HepG2 (cell line): ENCODE results near the gene KCTD19. TPM values are rescaled to one million over a fixed set of nuclear protein-coding genes. Genes with fewer than 3 reads are reported as not detected.

Experiments used
- BRD4 ChIP-seq: sonication (generic); formaldehyde crosslinking; IDR thresholded peaks from 2 replicates; pipeline ENCODE4 v1.4.0; 2020; ENCODE audit warnings: missing genetic modification reagents
- CBX5 ChIP-seq: sonication (generic); formaldehyde crosslinking; IDR thresholded peaks from 2 replicates; pipeline ENCODE4 v1.4.0; 2020; ENCODE audit warnings: missing genetic modification reagents, borderline replicate concordance
- DNMT3B ChIP-seq: conservative IDR thresholded peaks from 2 replicates; pipeline ENCODE4 v1.6.1; 2016; ENCODE audit warnings: missing biosample characterization, control low read depth
- FLYWCH1 ChIP-seq: sonication (generic); formaldehyde crosslinking; IDR thresholded peaks from 2 replicates; pipeline ENCODE4 v1.8.1; 2023; ENCODE audit warnings: mild to moderate bottlenecking, missing genetic modification reagents
- GATAD1 ChIP-seq: IDR thresholded peaks from 2 replicates; pipeline ENCODE4 v1.6.1; 2016; ENCODE audit warnings: missing genetic modification reagents, missing compliant biosample characterization
- IRF1 ChIP-seq: sonication (generic); formaldehyde crosslinking; IDR thresholded peaks from 2 replicates; pipeline ENCODE4 v1.4.0; 2020; ENCODE audit warnings: low read depth, mild to moderate bottlenecking, missing genetic modification reagents
- MAZ ChIP-seq, 2 experiments: sonication (generic) in 1 of 2; formaldehyde crosslinking in 1 of 2; IDR thresholded peaks; 2 replicates each; pipeline versions ENCODE4 v1.5.0 to v1.6.1; 2012 to 2020; ENCODE audit warnings: low read depth in 2 of 2, mild to moderate bottlenecking in 2 of 2, borderline replicate concordance in 1 of 2, improper control_type of control experiment in 1 of 2, low read length in 1 of 2, missing genetic modification reagents in 1 of 2, moderate library complexity in 1 of 2
- MLLT10 ChIP-seq: sonication (generic); formaldehyde crosslinking; IDR thresholded peaks from 2 replicates; pipeline ENCODE4 v1.4.0; 2020; ENCODE audit warnings: missing genetic modification reagents
- REL ChIP-seq: sonication (generic); formaldehyde crosslinking; conservative IDR thresholded peaks from 2 replicates; pipeline ENCODE4 v1.8.0; 2022; ENCODE audit warnings: mild to moderate bottlenecking, missing genetic modification reagents, moderate library complexity
- SIX1 ChIP-seq: sonication (generic); formaldehyde crosslinking; IDR thresholded peaks from 2 replicates; pipeline ENCODE4 v1.4.0; 2020; ENCODE audit warnings: missing genetic modification reagents, borderline replicate concordance
- TFDP2 ChIP-seq: sonication (generic); formaldehyde crosslinking; IDR thresholded peaks from 2 replicates; pipeline ENCODE4 v1.4.0; 2020; ENCODE audit warnings: missing genetic modification reagents
- ZNF101 ChIP-seq: sonication (generic); formaldehyde crosslinking; IDR thresholded peaks from 2 replicates; pipeline ENCODE4 v1.4.0; 2020; ENCODE audit warnings: mild to moderate bottlenecking, low read depth, missing genetic modification reagents, borderline replicate concordance
- ZNF281 ChIP-seq: sonication (generic); formaldehyde crosslinking; IDR thresholded peaks from 2 replicates; pipeline ENCODE4 v1.4.0; 2020; ENCODE audit warnings: missing genetic modification reagents, borderline replicate concordance
- ZNF432 ChIP-seq: sonication (generic); formaldehyde crosslinking; IDR thresholded peaks from 2 replicates; pipeline ENCODE4 v1.5.0; 2020; ENCODE audit warnings: missing genetic modification reagents, mild to moderate bottlenecking, borderline replicate concordance
- ZNF503 ChIP-seq: sonication (generic); formaldehyde crosslinking; IDR thresholded peaks from 2 replicates; pipeline ENCODE4 v1.4.0; 2020; ENCODE audit warnings: missing genetic modification reagents
- ZNF615 ChIP-seq: sonication (generic); formaldehyde crosslinking; IDR thresholded peaks from 2 replicates; pipeline ENCODE4 v1.5.0; 2020; ENCODE audit warnings: mild to moderate bottlenecking, missing genetic modification reagents, borderline replicate concordance
- ZNF781 ChIP-seq: sonication (generic); formaldehyde crosslinking; IDR thresholded peaks from 2 replicates; pipeline ENCODE4 v1.5.1; 2020; ENCODE audit warnings: borderline replicate concordance, mild to moderate bottlenecking, missing genetic modification reagents; ENCODE audit errors: not compliant biosample characterization
- ZNF788 ChIP-seq: sonication (generic); formaldehyde crosslinking; IDR thresholded peaks from 2 replicates; pipeline ENCODE4 v1.5.0; 2020; ENCODE audit warnings: mild to moderate bottlenecking, missing genetic modification reagents, borderline replicate concordance
- polyA plus RNA-seq, 8 experiments: library from polyadenylated mRNA; depleted of rRNA in 3 of 8; stranded (reverse) in 7 of 8; unstranded in 1 of 8; fragments of >200 nt; fragmentation: Illumina TruSeq in 4 of 8; extraction: Trizol in 4 of 8; gene quantifications; 2 replicates each; pipeline versions ENCODE4 v1.2.1 to v1.2.3, GENCODE V29; 2011 to 2016; ENCODE audit warnings: low read depth in 4 of 8, missing spikeins in 1 of 8, mixed read lengths in 1 of 8; ENCODE audit not compliant: insufficient read depth in 1 of 8
- total RNA-seq, 5 experiments: library from RNA; depleted of rRNA; stranded (reverse); fragments of >200 nt; fragmentation: Illumina TruSeq; extraction: Trizol; gene quantifications; 2 replicates each; pipeline ENCODE4 v1.2.3, GENCODE V29; 2016; ENCODE audit warnings: low read depth in 1 of 5
- TF ChIP-seq, protein P1 (sequence below): sonication (generic); formaldehyde crosslinking; IDR thresholded peaks from 2 replicates; pipeline ENCODE4 v1.8.0; 2022; ENCODE audit warnings: missing genetic modification reagents, low read depth, mild to moderate bottlenecking, borderline replicate concordance

Gene KCTD19
- total and polyA plus RNA-seq, 2 of the 13 experiments (the other 11 are each of a cell fraction or from before 2014, with no cell fraction given): not detected

DNA sequence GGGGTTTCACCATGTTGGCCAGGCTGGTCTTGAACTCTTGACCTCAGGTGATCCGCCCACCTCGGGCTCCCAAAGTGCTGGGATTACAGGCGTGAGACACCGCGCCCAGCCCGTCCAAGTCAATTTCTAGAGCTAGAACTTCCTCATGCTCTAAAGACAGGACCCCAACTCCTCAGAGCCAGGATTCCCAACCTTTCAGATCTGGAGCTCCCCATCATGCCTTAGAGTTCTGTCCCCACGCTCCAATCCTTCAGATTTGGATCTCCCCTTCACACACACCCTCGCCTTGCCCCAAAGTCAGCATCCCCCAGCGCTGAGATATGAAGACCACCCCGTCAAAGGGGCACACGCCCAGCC is 448 bp downstream of the KCTD19 start (continued):
- TF ChIP-seq ZNF281 (CRISPR knock-in tag): no peak
- TF ChIP-seq REL (CRISPR knock-in tag): no peak
- no peak for TF ChIP-seq FLYWCH1 (CRISPR knock-in tag)
- TF ChIP-seq ZNF615 (CRISPR knock-in tag): no peak
- TF ChIP-seq ZNF503 (CRISPR knock-in tag): no peak
- no peak for TF ChIP-seq ZNF432 (CRISPR knock-in tag)
- no peak for TF ChIP-seq GATAD1 (CRISPR knock-in tag)
- TF ChIP-seq CBX5 (CRISPR knock-in tag): no peak
- TF ChIP-seq, protein P1, sequence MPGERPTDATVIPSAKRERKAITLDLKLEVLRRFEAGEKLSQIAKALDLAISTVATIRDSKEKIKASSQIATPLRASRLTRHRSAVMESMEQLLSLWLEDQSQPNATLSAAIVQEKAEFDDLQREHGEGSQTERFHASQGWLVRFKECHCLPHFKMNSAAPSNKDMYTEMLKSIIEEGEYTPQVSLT (CRISPR knock-in tag): no peak
- TF ChIP-seq ZNF781 (CRISPR knock-in tag): no peak
- no peak for TF ChIP-seq MLLT10 (CRISPR knock-in tag)
- no peak for TF ChIP-seq ZNF101 (CRISPR knock-in tag)
- TF ChIP-seq SIX1 (CRISPR knock-in tag): no peak
- TF ChIP-seq IRF1: no peak
- TF ChIP-seq TFDP2 (CRISPR knock-in tag): no peak
- TF ChIP-seq MAZ (IDR thresholded peaks at IDR 0.05; ENCODE audit: borderline replicate concordance, low read depth, low read length): no peak
- 0 out of 2 replicates have a peak, but pooled peaks have one; percentile 10 for TF ChIP-seq MAZ (CRISPR knock-in tag; IDR thresholded peaks at IDR 0.05; ENCODE audit: low read depth)
- no peak for TF ChIP-seq BRD4 (CRISPR knock-in tag)
- no peak for TF ChIP-seq DNMT3B (CRISPR knock-in tag)
- 0 out of 2 replicates have a peak, but pooled peaks have one; percentile 4 for TF ChIP-seq ZNF788
